ENCODE data around the gene TREH. TPM values are rescaled to one million over a fixed set of nuclear protein-coding genes. Genes with fewer than 3 reads are reported as not detected.

The TREH gene
- total RNA-seq, 1 experiment from 2014 or later = not detected

GRCh38 chr11:118657238-118657637 is 22.2 kb downstream of the TREH start:
- H3T11ph ChIP-seq (ENCODE audit: low read length) = no peak overlapping the region
- no peak overlapping the region for H2BK15ac ChIP-seq (ENCODE audit: low read depth, low read length)
- no peaks in the 10 kb centered on the region for H3K27me3 ChIP-seq (ENCODE audit: insufficient read depth, low read length)
- no peak overlapping the region for H3K9ac ChIP-seq (ENCODE audit: extremely low read depth, insufficient read length, low read length)
- no peak overlapping the region for H3K4me2 ChIP-seq (ENCODE audit: insufficient read depth, insufficient read length, low read length)
- Mint-ChIP-seq H3K4me3 (no peak overlapping the region; a peak in 1 of 5 replicates), H3K9me3 (no peaks in the 10 kb centered on the region), H3K4me1 (peaks cover 27 to 33% of the 10 kb centered on the region in 2 experiments), H3K27ac (peak overlapping the region in 2 of 3 experiments; percentile 26 to 94; a peak in 2 of 7 replicates), H3K36me3 (ENCODE audit: insufficient read depth in 1 of 3, low read depth in 3 of 3) (peaks cover 5 to 37% (median 37%) of the 10 kb centered on the region in 3 experiments; a peak in 5 of 7 replicates), H3K27me3 (ENCODE audit: low read depth) (no peaks in the 10 kb centered on the region; the same call in 1 of the 2 replicates)
- H2BK120ac ChIP-seq (ENCODE audit: low read depth, low read length, poor library complexity, severe bottlenecking) = no peak overlapping the region
- H3K4ac ChIP-seq (ENCODE audit: low read depth, low read length) = no peak overlapping the region
- no peak overlapping the region for H4K91ac ChIP-seq (ENCODE audit: insufficient read length, low read depth, low read length)
- no peak overlapping the region for H4K5ac ChIP-seq (ENCODE audit: insufficient read length, low read depth, low read length)
- H3K14ac ChIP-seq (ENCODE audit: insufficient read depth, low read length) = no peak overlapping the region
- H2BK5ac ChIP-seq (ENCODE audit: insufficient read length, low read length) = no peak overlapping the region
- peaks cover 3% of the 10 kb centered on the region; the same call in 1 of the 2 replicates for H3K4me1 ChIP-seq (ENCODE audit: insufficient read depth, low read length)
- H3K79me1 ChIP-seq (ENCODE audit: insufficient read depth, low read depth, low read length, poor library complexity, severe bottlenecking) = no peaks in the 10 kb centered on the region
- TF ChIP-seq CTCF (conservative IDR thresholded peaks at IDR 0.05) = no peak
- H3K56ac ChIP-seq (ENCODE audit: insufficient read length, low read depth, low read length) = no peak overlapping the region
- H4K20me1 ChIP-seq (ENCODE audit: control insufficient read depth, insufficient read depth, insufficient read length) = peaks cover 2% of the 10 kb centered on the region
- H2AFZ ChIP-seq (ENCODE audit: low read length) = no peak overlapping the region
- no peak overlapping the region for H3K23ac ChIP-seq (ENCODE audit: insufficient read length, low read depth, low read length)
- no peak overlapping the region for H2AK5ac ChIP-seq (ENCODE audit: insufficient read length, low read length)
- H3K23me2 ChIP-seq (ENCODE audit: insufficient read length, low read depth, low read length, poor library complexity, severe bottlenecking) = no peaks in the 10 kb centered on the region
- DNase-seq = no peak
- H3K27ac ChIP-seq (ENCODE audit: insufficient read length, low read depth, low read length) = no peak overlapping the region
- no peak overlapping the region for H2BK20ac ChIP-seq (ENCODE audit: low read depth, low read length, poor library complexity, severe bottlenecking)
- no peak overlapping the region for H2BK12ac ChIP-seq (ENCODE audit: insufficient read length, low read depth, low read length)
- no CpG with 5 or more reads among the region's 2 CpGs for WGBS (ENCODE audit: extremely low coverage, insufficient read length, low lambda C conversion rate)
- H4K8ac ChIP-seq (replicated peaks; ENCODE audit: insufficient read length, low read depth, low read length) = no peak overlapping the region
- H3K79me2 ChIP-seq (ENCODE audit: insufficient read depth, low read length) = no peaks in the 10 kb centered on the region
- no peak overlapping the region for H3K18ac ChIP-seq (ENCODE audit: insufficient read length, low read depth, low read length)
- no peaks in the 10 kb centered on the region for H3K9me3 ChIP-seq (ENCODE audit: control insufficient read depth, low read depth, low read length)

Measured in H9 (cell line).